Right ventricle myocardium superior (tissue), 1 donor: ENCODE results near the gene LHFPL2. TPM values are rescaled to one million over a fixed set of nuclear protein-coding genes. Genes with fewer than 3 reads are reported as not detected.

Experiments
- ATAC-seq: fragments of 200-7000 bp; cut with Tn5 transposase; one replicate; pipeline ENCODE4 v1.9.1; 2020; ENCODE audit warnings: mild to moderate bottlenecking; ENCODE audit not compliant: poor library complexity
- DNase-seq: peaks from one replicate; pipeline ENCODE4 v3.0.0-alpha.2; 2020
- intact Hi-C: fragments of 100-400 bp; cut with DNase I; formaldehyde crosslinking; loops from one replicate; pipeline ENCODE4 v1.11.2; 2022
- total RNA-seq: library from RNA; stranded (reverse); fragmentation: NEBNext Ultra II Directional; extraction: Animal tissue kit (Norgen Biotek cat#: 25700); gene quantifications from one replicate; pipeline ENCODE4 v1.2.1, GENCODE V29; 2021
- donor health status: DM: no; HTN: yes; CAD: no; lungs with severe emphysema.

LHFPL2 gene
- total RNA-seq, 1 donor from 2014 or later, result 5.0 TPM

DNA sequence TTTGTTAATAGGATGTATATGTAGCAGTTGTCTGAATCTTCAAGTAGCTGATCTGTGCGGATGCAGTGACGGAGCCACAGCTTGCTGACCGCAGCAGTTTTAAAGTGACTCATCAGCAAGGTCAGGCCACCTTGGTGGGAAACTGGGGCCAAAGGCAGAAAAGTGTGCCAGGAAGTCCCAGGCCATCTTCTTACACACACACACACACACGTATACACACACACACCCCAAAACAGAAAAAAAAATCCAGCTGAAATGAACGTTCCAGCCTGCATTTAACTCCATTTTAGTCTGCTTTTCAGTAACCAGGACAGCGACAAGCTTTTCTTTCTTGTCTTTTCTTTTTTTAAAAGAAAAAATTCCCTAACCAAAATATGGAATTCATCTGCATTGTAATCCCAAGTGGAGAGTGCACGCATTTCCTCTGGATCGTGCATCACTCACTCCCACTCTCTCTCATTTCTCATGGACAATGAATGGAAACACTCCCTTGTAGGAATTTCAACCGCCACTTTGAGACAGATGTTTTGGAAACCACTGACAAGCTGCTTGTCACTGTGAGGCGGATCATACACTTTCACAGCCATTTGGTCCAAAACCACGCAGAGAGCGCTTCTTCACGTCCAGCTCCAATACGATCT lies 103.9 kb downstream of the LHFPL2 start:
- no peak for ATAC-seq
- intact Hi-C loops, result loop anchor here (10.0 kb wide), 2 partner anchors 90 to 340 kb away; no protein-coding TSS in a partner anchor
- DNase-seq, result no peak

DNA sequence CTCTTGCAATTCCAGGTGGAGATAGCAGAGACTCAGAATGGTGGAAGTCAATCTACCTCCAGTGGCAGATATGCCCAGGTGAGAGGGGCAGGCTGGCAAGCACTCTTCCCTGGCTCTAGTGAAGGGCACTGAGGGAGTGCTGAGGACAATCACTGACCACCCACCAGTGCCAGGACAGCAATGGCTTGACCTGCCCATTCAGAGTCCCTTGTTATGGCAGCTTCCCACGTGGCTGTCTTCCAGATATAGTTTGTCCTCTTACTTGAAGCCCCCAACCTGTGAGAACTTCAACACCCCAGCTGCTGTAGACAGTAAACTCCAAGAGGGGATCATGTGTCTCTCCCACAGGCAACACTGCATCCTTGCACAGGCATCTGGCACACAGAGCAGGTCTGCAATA lies 104.7 kb downstream of the LHFPL2 start:
- DNase-seq (no peak), ATAC-seq (no peak)
- intact Hi-C loops, result loop anchor here (10.0 kb wide), 2 partner anchors 91 to 341 kb away; no protein-coding TSS in a partner anchor

DNA sequence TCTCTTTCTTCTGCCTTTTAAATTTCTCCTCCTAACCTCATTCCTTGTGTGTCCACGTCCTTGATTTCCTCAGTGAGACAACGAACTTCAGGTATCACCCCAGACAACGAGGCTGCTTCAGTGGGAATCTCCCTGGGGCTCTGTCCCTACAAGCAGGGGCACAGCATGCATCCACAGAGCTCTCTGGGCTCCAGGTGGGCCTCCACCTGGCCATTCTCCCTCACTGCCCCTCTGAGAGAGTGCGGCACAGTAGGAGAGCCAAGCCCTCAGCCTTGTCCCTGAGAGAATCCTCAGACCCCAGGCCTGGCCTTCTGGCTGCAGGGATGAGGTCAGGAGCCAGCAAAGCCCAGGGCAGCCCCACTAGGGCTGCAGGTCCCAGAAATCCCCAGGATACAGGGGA lies 105.3 kb downstream of the LHFPL2 start:
- intact Hi-C loops, result loop anchor here (10.0 kb wide), 2 partner anchors 92 to 342 kb away; no protein-coding TSS in a partner anchor
- DNase-seq (no peak), ATAC-seq (no peak)

DNA sequence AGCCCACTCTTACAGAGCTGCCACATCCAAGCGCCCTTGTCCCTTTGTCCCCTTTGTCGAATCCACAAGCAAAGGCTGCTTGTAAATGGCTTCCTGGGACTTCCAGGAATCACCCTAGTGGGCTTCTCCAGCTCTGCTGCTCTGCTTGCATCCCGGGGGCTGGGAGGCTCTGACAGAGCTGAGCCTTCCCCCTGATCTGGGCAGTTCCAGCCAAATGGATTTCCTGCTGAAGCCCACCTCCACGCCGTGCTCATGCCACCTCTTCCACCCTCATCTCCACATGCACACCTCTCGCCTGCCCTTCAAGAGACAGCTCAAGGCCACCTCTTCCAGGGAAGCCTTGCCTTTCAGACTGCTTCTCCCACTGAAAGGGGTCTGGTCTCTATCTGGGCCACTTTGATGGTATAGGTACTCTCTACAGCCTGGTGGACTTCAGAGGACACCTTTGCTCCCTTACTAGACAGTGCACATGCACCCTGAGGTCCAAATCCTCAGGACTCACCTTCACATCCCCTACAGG lies 106.2 kb downstream of the LHFPL2 start:
- ATAC-seq (no peak), DNase-seq (no peak)
- intact Hi-C loops, result loop anchor here (10.0 kb wide), 2 partner anchors 92 to 342 kb away; no protein-coding TSS in a partner anchor

DNA sequence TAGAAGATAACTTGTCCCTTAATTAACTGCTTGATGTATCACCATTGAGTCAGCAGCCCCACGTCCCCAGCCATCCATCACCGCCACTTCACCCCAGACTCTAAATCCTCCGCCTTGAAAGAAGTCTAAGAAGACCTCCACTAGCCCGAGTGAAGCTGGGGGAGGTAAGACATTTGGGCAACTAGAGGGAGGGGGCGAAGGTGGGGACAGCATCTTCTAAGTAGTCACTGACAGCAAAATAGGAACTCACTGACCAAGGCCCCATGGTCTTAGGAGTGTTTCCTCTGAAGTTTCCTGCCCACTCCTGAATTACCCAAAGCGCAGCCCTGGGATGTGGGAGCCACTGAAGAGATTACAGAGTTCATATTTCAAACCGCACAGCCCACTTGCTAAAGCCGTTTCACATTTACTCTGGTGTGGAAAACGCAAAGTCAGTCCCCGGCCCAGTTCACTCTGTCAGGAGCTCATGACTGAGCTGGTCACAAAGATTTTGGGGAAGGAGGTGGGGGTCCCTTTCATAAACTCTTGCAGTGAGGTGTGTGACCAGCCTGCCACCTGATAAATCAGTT lies 107.4 kb downstream of the LHFPL2 start:
- DNase-seq (no peak), ATAC-seq (no peak)
- intact Hi-C loops, result loop anchor here (10.0 kb wide), 2 partner anchors 94 to 344 kb away; no protein-coding TSS in a partner anchor

DNA sequence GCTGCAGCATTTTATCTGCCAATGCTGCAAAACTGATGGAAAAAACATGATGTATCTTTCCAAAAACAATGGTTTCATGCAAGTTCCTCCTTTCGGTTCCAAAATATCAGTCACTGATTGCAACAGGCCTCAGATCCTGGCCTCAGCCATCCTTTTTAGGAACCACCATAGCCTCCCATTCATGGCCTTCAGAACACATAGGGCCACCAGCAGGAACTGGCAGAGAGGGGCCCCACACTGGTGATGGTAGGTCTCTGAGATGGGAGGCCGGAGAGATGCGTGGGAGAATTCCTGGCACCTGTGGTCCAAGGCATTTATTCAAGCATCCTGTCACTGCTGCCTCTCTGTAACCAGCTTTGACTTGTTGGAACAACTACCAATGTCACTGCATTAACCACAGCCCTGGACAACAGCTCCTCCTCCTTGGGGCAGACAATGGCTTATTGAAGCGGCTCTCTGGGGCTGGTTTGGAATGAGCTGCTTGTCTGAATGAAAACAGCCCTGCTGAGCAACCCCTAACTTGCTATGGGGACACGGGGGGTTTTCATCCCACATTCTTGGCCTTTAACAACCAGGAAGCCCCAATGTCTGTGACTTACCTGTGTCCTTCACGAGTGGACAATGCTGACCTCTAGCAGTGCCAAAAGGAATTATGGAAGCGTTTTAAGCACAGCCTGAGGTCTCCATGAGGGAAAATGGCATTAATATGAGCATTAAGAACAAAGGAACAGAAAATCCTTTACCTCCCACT lies 108.1 kb downstream of the LHFPL2 start:
- DNase-seq, result no peak
- peak; percentile 67 for ATAC-seq
- intact Hi-C loops, result loop anchor here (10.0 kb wide), 2 partner anchors 94 to 344 kb away; no protein-coding TSS in a partner anchor

DNA sequence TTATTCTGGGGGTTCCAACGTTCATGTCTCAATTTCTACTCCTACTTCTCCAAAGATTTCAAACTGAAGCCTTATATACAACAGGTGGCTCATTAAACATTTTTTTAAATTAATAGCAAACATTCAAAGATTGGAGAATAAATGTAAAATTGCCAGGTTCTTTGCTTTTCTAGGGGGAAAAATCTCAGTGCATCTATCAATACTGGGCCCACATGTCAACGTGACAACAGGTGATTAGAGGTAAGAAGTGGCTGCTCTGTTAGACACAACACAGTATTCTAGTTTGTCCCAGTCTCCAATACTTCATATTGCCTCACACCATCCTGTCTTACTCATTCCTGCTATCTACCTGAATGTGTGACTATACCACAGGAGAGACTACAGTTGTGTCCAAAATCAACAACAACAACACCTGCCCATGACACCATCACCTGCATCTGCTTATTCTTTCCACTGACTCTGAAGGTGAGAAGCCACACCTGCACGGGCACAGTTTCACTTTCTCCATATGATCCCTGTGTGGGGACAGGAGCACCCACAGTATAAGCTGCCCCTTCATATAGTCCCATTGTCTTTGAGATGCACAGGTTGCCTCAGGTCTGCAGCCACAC lies 110.2 kb downstream of the LHFPL2 start:
- DNase-seq (no peak), ATAC-seq (no peak)
- intact Hi-C loops, result loop anchor here (5.0 kb wide), 1 partner anchor 424 kb away; no protein-coding TSS in a partner anchor

DNA sequence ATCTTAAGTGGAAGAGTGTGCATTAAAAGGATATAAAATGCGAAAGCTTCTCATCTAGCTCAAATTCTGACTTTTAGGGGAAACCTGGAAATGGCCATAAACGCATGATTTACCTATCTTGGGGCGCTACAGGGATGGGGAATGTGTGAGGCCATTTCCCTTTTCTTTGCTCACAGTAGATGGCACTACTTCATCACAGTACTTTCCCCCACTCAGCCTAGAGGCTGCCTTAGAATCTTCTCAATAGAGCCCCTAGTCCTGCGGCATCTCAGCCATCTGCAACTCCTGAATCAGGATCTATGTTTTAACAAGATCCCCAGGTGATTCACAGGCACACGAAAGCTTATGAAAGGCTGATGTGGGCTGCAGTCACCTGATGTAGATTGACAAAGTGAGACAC lies 110.8 kb downstream of the LHFPL2 start:
- ATAC-seq, result peak; percentile 76
- no peak for DNase-seq
- intact Hi-C loops, result loop anchor here (5.0 kb wide), 1 partner anchor 424 kb away; no protein-coding TSS in a partner anchor

DNA sequence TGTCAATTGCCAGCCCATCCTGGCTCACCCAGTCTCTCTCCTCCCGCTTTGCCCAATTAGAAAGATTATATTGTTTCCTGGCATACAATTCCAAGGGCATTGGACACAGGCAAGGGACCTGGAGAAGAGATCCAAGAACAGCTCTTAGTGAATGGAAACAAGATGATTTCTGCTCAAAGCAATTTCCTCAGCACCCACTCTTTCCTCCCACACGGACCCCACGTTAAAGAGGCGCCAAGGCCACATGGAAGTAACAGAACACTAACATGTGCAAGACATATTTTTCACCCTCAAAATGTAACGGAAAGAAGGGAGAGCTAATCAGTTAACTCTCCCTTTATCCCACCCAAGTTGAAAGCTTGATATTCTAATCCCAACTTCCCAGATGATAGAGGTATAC lies 111.2 kb downstream of the LHFPL2 start:
- intact Hi-C loops, result loop anchor here (5.0 kb wide), 1 partner anchor 425 kb away; no protein-coding TSS in a partner anchor
- DNase-seq (no peak), ATAC-seq (no peak)

DNA sequence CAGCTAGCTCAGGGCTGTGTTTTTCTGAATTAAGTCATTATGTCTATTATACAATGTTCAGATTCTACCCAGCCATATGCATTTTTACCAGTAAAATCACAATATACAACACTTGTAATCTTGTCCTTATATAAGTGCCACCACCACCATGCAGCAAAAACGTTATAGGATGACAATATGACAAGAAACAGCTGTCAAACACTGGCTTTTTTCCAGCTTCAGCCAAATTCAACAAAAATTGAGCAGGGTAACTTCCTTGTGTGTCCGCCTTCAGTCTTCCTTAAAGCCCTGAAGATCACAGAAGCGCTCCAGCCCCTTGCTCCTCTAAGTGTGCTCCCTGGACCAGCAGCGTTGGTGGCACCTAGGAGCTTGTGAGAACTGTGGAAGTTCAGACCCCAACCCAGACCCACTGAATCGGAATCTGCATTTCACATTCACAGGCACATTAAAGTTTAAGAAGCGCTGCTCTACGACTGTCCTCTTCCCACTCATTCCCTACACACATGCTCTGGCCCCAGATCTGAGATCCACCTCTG lies 111.8 kb downstream of the LHFPL2 start:
- no peak for DNase-seq
- no peak for ATAC-seq
- intact Hi-C loops, result loop anchor here (5.0 kb wide), 1 partner anchor 426 kb away; no protein-coding TSS in a partner anchor

DNA sequence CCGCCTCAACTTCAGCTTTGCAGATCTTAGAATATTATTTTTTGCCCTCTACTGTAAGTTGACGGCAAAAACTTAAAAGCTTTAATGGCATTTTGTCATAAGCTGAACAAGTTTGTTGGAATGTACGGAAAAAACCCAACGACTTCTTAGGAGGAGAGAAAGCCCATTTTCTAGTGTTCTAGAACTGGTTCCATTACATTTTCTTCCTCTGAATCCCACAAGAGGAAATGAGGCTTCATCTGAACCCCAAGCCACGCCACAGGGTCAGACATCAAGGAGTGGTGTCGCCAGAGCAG lies 113.7 kb downstream of the LHFPL2 start:
- intact Hi-C loops, result loop anchor here (5.0 kb wide), 1 partner anchor 427 kb away; no protein-coding TSS in a partner anchor
- ATAC-seq, result no peak
- DNase-seq, result no peak

DNA sequence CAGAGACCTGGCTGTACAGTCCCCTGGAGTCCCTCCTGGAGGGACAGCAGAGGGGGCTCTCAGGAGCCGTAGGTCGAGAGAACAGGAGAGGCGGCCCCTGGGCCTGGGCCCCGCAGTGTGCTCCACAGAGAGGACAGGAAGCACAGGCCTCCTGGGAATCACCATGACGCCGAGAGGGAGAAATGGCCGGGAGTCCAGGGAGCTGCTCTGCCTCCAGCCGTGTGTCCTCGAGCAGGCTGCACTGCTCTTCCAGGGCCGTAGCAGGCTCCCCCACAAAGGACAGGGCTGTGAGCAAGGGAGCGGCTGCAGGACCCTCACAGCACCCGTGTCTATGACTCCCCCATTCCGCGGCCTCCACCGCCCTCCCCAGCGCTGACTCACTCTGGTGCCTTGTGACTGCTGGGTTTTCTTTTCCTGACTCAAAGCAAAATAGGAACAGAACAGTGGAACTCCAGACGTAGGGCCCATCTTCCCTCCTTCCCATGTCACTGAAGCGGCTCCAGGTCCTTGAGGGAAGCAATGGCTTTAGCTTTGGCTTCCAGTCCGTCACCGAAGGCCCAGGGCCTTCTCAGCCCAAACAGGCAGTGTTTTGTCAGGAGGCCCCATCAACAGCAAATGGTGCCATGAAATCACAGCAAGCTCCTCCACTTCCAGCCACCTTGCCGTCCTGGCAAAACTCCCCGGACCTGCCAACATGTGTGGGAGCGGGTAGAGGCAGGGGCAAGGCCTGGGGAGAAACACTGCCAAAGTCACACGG lies 114.2 kb downstream of the LHFPL2 start:
- intact Hi-C loops, result no loop called here
- ATAC-seq (peak; percentile 37), DNase-seq (peak; percentile 59)

DNA sequence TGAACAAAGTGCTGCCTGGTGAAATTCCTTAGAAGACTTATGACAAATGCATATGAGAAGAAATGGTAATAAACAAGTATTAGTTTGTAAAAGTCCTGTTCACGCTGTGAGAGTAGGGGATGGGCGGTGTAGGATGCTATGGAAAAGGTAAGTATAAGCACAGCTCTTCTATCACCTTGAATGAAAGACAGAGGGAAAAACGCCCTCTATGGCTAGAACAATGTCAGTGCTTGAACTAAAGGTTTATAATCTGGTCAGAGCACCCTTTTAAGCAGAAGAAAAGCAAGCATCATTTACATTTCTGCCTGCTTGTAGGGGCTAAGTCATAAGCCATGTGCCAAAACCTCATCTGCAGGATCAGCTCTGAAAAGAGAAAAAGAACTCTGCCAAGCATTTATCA lies 115.2 kb downstream of the LHFPL2 start:
- intact Hi-C loops, result no loop called here
- ATAC-seq (no peak), DNase-seq (no peak)

DNA sequence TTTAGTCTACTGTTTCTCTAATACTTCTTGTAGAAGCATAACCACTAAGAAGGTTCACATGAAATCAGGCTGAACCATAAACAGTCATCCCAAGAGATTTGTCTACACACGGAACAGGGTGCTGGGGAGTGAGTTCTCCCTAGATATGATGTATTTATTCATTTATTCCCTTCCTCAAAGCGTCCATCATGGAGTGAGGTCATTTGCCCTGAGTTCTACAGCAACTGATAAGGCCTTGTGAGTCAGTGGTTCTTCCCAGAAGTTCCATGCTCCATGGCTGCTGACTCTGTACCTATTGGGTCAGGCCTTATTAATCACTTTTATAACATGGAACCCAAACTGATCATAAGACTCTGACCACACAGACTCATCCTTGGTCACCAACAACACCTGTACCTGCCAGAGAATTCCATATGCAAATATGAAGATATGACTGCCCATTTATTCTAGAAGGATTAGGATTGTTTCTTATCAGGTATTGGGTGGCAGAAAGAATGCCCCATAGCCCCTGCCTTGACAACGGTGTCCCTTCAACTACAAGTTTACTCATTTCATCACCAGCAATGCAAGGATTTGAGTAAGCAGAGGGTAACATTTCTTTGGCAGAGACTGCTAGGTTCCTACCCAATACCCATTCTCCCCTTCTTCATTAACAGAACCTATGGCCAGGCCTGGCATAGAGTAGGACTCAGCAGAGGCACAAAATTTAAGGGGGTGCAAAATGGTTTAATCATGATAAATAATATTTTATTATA lies 118.1 kb downstream of the LHFPL2 start:
- ATAC-seq (no peak), DNase-seq (no peak)
- intact Hi-C loops, result no loop called here

DNA sequence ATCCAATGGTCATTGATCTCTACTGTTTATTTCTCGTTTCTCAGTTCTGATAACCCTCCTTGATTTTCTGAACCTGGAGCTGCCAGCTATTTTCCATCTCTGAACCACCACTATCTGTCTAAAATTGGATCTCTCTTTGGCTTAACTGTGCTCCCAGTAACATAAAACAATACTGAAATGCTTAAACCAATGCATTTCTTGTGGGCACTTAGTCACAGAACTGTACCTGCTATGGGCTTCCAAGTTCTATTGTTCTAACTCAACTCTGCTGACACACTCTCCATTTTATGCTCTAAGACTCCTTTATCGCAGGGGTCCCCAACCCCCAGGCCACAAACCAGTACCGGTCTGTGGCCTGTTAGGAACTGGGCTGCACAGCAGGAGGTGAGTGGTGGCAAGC lies 120.6 kb downstream of the LHFPL2 start:
- ATAC-seq (no peak), DNase-seq (no peak)
- intact Hi-C loops, result no loop called here

DNA sequence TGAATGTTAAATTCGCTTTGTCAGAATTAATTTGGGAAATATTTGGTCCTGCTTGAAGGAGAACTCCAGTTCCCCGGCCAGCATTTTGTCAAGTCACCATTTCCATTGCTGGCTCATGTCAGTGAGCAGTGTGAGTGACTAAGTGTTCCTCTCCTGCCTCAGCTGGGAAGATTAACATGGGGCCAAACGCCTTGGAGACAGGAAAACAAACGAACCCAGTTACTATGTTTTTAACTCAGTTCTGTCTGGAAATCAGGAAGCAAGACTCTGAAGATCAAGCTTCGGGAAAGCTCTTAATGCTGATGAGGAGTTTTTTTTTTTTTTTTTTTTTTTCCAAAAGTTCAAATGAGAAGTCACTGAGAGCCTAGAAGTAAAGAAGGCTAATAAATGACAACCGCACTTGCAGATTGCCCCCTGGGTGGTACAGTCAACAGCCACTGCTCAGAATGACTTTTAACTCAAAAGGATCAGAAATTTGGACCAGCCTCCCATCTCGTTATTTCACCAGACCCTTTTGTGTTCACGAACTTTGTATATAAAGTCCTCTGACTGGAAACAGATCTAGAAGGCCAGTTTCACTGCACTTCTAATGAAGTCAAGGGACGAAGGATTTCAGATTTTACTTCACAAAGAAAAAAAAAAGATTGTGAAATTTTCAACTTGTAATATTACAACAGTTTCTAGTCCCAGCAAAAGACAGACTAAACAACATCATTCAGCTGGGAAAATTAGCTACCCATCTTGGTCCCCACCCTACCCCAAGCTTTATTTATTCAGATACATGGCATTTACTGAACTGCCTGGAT lies 121.3 kb downstream of the LHFPL2 start:
- intact Hi-C loops, result no loop called here
- ATAC-seq (peak; percentile 92), DNase-seq (peak; percentile 65)
